Loucy (cell line): ENCODE measurements around the gene FARSA.

Experiments used
- EZH2phosphoT487 ChIP-seq: fragments of 200-600 bp; IDR thresholded peaks from 2 replicates; pipeline ENCODE4 v1.6.1; 2018; ENCODE audit warnings: antibody characterized with exemption, mild to moderate bottlenecking, moderate library complexity, borderline replicate concordance
- TF ChIP-seq, protein P1 (sequence below): fragments of 200-600 bp; sonication (generic); conservative IDR thresholded peaks from 2 replicates; pipeline ENCODE4 v1.5.1; 2014; ENCODE audit warnings: mild to moderate bottlenecking, antibody characterized with exemption, low read length

DNA sequence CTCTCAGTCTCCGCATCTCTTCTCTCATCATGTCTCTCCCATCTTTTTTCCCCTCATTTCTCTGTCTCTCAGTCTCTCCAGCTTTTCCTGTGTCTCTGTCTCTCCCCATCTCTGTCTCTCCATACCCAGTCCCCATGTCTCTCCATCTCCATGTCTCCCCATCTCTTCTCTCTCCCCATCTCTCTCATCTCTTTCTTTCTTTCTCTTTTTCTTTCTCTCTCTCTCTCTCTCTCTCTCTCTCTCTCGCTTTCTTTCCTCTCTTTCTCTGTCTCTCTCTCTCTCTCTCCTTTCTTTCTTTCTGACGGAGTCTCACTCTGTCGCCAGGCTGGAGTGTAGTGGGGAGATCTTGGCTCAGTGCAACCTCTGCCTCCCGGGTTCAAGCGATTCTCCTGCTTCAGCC, 49.1 kb upstream of the FARSA start:
- TF ChIP-seq, protein P1, sequence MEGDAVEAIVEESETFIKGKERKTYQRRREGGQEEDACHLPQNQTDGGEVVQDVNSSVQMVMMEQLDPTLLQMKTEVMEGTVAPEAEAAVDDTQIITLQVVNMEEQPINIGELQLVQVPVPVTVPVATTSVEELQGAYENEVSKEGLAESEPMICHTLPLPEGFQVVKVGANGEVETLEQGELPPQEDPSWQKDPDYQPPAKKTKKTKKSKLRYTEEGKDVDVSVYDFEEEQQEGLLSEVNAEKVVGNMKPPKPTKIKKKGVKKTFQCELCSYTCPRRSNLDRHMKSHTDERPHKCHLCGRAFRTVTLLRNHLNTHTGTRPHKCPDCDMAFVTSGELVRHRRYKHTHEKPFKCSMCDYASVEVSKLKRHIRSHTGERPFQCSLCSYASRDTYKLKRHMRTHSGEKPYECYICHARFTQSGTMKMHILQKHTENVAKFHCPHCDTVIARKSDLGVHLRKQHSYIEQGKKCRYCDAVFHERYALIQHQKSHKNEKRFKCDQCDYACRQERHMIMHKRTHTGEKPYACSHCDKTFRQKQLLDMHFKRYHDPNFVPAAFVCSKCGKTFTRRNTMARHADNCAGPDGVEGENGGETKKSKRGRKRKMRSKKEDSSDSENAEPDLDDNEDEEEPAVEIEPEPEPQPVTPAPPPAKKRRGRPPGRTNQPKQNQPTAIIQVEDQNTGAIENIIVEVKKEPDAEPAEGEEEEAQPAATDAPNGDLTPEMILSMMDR: no peak
- TF ChIP-seq EZH2phosphoT487: no peak
